Skeletal muscle tissue (tissue), 5 donors: Measurements from ENCODE around the gene EFCAB3. TPM values are rescaled to one million over a fixed set of nuclear protein-coding genes. Genes with fewer than 3 reads are reported as not detected.
"Not testable (repeated sequence)": the region's sequence is repeated elsewhere in the genome, so short reads cannot be mapped to it uniquely, and the experiment has no call there.

ENCODE experiments used
- H3K27ac ChIP-seq: one replicate; pipeline ENCODE4 v1.7.0; 2013; ENCODE audit warnings: mild to moderate bottlenecking, low read depth, low read length, inconsistent platforms
- H3K27me3 ChIP-seq, 3 donors: one replicate each; pipeline ENCODE4 v1.7.0; 2013; ENCODE audit warnings: low read length in 3 of 3; ENCODE audit not compliant: control insufficient read depth in 3 of 3, insufficient read depth in 3 of 3
- H3K36me3 ChIP-seq, 3 donors: one replicate each; pipeline ENCODE4 v1.7.0; 2013; ENCODE audit warnings: low read length in 3 of 3; ENCODE audit not compliant: control insufficient read depth in 3 of 3, insufficient read depth in 3 of 3
- H3K4me1 ChIP-seq, 3 donors: one replicate each; pipeline ENCODE4 v1.7.0; 2013; ENCODE audit warnings: low read length in 3 of 3, mild to moderate bottlenecking in 3 of 3; ENCODE audit not compliant: control insufficient read depth in 3 of 3, insufficient read depth in 3 of 3
- H3K4me3 ChIP-seq, 3 donors: one replicate each; pipeline ENCODE4 v1.7.0; 2013; ENCODE audit warnings: low read length in 3 of 3
- H3K9ac ChIP-seq, 3 donors: one replicate each; pipeline ENCODE4 v1.7.0; 2013; ENCODE audit warnings: low read length in 3 of 3, mild to moderate bottlenecking in 3 of 3, moderate library complexity in 2 of 3, low read depth in 1 of 3
- H3K9me3 ChIP-seq, 3 donors: one replicate each; pipeline ENCODE4 v1.7.0; 2013; ENCODE audit warnings: low read length in 3 of 3; ENCODE audit not compliant: control insufficient read depth in 3 of 3
- small RNA-seq: library from RNA; depleted of rRNA; stranded (forward); fragments of <200 nt; gene quantifications from one replicate; pipeline ENCODE3, GENCODE V24; 2014
- total RNA-seq: library from RNA; depleted of rRNA; stranded (reverse); fragments of >200 nt; gene quantifications from one replicate; pipeline ENCODE4 v1.2.3, GENCODE V29; 2014
- donor health status: Osteomylitis.

The EFCAB3 gene
- total RNA-seq, 1 donor from 2014 or later, result not detected

- Histone ChIP-seq H3K36me3 (no peaks in the 10 kb centered on the region), H3K9me3 (no peaks in the 10 kb centered on the region), H3K27me3 (no peaks in the 10 kb centered on the region), H3K9ac (no peak overlapping the region), H3K4me3 (no peak overlapping the region), H3K27ac (no peak overlapping the region), H3K4me1 (no peaks in the 10 kb centered on the region)
Measured at GRCh38 chr17:62456016-62456415, 75.7 kb downstream of the EFCAB3 start.

GRCh38 chr17:62458483-62458882 is 78.1 kb downstream of the EFCAB3 start:
- not testable (repeated sequence) for H3K9me3 ChIP-seq, H3K27me3 ChIP-seq, H3K4me3 ChIP-seq, H3K36me3 ChIP-seq, H3K9ac ChIP-seq, H3K27ac ChIP-seq, H3K4me1 ChIP-seq

GRCh38 chr17:62464422-62464821 is 84.1 kb downstream of the EFCAB3 start:
- H3K9me3 ChIP-seq, H3K9ac ChIP-seq, H3K36me3 ChIP-seq, H3K4me1 ChIP-seq, H3K4me3 ChIP-seq, H3K27ac ChIP-seq, H3K27me3 ChIP-seq: not testable (repeated sequence)

- not testable (repeated sequence) for H3K27ac ChIP-seq, H3K4me1 ChIP-seq, H3K36me3 ChIP-seq, H3K4me3 ChIP-seq, H3K9ac ChIP-seq, H3K27me3 ChIP-seq, H3K9me3 ChIP-seq
Measured at GRCh38 chr17:62465271-62465670, 84.9 kb downstream of the EFCAB3 start.

Small RNA genes within 50 kb of the gene (small RNA-seq; reads per million reads assigned to genes)
- not detected for gene RNU7-52P

Other genes with a start within 250 kb of the EFCAB3 start
- 18.3 TPM for gene METTL2A, start 43.3 kb downstream of the EFCAB3 start, total RNA-seq
- gene TLK2, start 98.3 kb downstream of the EFCAB3 start, total RNA-seq, result 47.0 TPM
- 175 TPM for gene MRC2, start 247.1 kb downstream of the EFCAB3 start, total RNA-seq